Measurements from ENCODE around the gene SLC5A2. TPM values are rescaled to one million over a fixed set of nuclear protein-coding genes. Genes with fewer than 3 reads are reported as not detected.
"Not testable (repeated sequence)": the region's sequence is repeated elsewhere in the genome, so short reads cannot be mapped to it uniquely, and the experiment has no call there.

SLC5A2 gene
- total RNA-seq, 1 donor from 2014 or later, result under 0.01 TPM

DNA sequence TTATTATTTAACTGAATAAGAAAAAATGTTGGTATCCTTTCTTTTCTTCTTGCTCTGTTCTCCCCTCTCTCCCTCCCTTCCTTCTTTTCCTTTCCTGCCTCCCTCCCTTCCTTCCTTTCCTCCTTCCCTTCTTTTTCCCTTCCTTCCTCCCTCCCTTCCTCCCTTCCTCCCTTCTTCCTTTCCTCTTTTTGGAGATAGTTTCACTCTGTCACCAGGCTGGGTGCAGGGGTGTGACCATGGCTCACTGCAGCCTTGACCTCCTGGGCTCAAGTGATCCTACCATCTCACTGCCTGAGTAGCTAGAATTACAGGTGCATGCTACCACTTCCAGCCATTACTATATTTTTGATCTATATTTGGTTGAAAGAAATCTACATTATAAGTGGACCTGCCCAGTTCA, 31.0 kb downstream of the SLC5A2 start:
- TF ChIP-seq, protein P1, sequence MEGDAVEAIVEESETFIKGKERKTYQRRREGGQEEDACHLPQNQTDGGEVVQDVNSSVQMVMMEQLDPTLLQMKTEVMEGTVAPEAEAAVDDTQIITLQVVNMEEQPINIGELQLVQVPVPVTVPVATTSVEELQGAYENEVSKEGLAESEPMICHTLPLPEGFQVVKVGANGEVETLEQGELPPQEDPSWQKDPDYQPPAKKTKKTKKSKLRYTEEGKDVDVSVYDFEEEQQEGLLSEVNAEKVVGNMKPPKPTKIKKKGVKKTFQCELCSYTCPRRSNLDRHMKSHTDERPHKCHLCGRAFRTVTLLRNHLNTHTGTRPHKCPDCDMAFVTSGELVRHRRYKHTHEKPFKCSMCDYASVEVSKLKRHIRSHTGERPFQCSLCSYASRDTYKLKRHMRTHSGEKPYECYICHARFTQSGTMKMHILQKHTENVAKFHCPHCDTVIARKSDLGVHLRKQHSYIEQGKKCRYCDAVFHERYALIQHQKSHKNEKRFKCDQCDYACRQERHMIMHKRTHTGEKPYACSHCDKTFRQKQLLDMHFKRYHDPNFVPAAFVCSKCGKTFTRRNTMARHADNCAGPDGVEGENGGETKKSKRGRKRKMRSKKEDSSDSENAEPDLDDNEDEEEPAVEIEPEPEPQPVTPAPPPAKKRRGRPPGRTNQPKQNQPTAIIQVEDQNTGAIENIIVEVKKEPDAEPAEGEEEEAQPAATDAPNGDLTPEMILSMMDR (IDR thresholded peaks at IDR 0.05; ENCODE audit: insufficient read depth, low read length, severe bottlenecking), result no peak
- FAIRE-seq, result no peak

DNA sequence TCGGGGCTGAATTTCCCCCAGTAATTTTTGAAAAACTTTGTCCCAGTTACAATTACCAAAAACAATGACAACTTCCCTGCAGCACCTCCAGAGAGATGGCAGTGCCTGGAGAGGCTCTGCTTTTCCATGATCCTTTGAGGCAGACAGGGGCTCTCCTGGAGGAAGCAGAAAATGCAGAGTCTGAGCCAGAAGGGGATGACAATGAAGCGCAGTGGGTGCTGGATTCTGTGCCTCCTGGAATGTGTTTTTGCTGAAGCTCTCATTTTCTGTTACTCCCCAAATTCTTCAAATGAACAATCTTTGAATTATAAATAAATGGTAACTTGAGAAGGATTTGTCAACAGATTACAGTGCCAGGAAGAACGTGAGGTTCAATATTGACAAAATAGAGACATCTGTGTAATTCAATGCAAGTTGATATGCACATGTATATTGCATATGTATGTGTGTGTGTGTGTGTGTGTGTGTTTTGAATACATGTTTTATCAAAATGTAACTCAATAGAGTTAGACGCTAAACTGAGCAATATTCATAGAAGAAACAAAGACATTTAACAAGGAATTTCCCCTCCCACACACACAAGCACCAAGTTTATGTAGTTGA, 35.0 kb downstream of the SLC5A2 start:
- no peak for DNase-seq (ENCODE audit: low read depth)
- no peak for FAIRE-seq
- Histone ChIP-seq H3K27me3 (ENCODE audit: control insufficient read depth, insufficient read depth, low read length) (no peaks in the 10 kb centered on the region), H3K36me3 (ENCODE audit: control insufficient read depth, insufficient read depth, low read length) (no peaks in the 10 kb centered on the region), H3K4me3 (ENCODE audit: low read depth, low read length) (no peak overlapping the region)
- TF ChIP-seq, protein P1 (IDR thresholded peaks at IDR 0.05; ENCODE audit: insufficient read depth, low read length, severe bottlenecking), result no peak

More for the DNA sequence above, 31.0 kb downstream of the SLC5A2 start:
- no peak overlapping the region for H3K4me3 ChIP-seq (ENCODE audit: low read depth, low read length)
- DNase-seq (ENCODE audit: low read depth), result no peak
- H3K36me3 ChIP-seq (ENCODE audit: control insufficient read depth, insufficient read depth, low read length), result no peaks in the 10 kb centered on the region
- no peaks in the 10 kb centered on the region for H3K27me3 ChIP-seq (ENCODE audit: control insufficient read depth, insufficient read depth, low read length)

DNA sequence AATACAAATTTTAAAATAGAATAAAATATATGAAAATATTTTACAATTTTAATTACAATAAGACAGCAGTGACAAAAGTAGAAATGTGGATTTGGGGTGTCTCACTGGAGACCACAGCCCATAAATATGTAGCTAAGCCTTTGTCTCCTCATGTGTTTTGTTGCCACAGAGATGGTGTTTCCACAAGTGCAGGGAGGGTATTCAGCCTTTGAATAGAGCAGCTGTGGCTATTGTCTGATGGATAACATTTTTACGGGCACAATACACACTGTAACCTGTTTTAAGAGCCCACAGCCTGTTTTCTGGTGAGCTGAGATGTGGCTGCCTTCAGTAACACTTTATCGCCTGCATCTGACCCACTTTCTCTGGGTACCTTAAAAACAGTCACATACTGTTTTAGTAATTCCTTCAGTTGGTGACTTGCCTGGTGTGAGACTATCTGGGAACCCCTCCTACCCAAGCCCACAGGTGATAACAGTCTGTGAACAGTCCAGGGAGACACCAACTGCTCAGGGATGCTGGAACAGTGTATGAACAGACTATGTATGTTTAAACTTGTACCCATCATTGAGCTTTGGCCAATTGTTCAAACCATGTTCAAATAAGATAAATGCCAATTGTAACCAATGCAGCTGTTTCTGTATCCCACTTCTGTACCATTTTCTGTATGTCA, 37.0 kb downstream of the SLC5A2 start:
- no peak for FAIRE-seq

DNA sequence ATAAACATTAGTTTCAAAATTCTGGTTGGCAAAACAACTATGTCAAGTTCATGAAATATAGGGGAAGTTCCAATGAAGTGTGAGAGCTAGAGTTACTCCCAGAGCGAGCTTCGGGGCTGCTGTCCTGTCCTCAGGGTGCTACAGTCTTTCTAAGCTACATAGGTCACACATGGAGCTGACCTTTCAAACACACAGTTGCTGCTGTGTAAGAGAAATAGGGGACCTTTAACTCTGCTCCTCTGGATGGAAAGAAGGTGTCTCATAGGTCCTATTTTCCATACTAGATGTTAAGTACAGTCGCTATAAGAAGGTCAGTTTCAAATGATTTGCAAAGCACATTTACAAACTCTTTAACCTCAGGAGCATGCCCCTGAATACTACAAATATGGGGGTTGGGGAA, 38.4 kb downstream of the SLC5A2 start:
- no peaks in the 10 kb centered on the region for H3K27me3 ChIP-seq (ENCODE audit: control insufficient read depth, insufficient read depth, low read length)
- FAIRE-seq (no peak), DNase-seq (ENCODE audit: low read depth) (no peak)
- H3K36me3 ChIP-seq (ENCODE audit: control insufficient read depth, insufficient read depth, low read length), result no peaks in the 10 kb centered on the region
- no peak overlapping the region for H3K4me3 ChIP-seq (ENCODE audit: low read depth, low read length)
- TF ChIP-seq, protein P1 (IDR thresholded peaks at IDR 0.05; ENCODE audit: insufficient read depth, low read length, severe bottlenecking), result no peak

More for the DNA sequence above, 37.0 kb downstream of the SLC5A2 start:
- TF ChIP-seq, protein P1 (IDR thresholded peaks at IDR 0.05; ENCODE audit: insufficient read depth, low read length, severe bottlenecking), result no peak
- no peak for DNase-seq (ENCODE audit: low read depth)
- no peak overlapping the region for H3K4me3 ChIP-seq (ENCODE audit: low read depth, low read length)
- no peaks in the 10 kb centered on the region for H3K27me3 ChIP-seq (ENCODE audit: control insufficient read depth, insufficient read depth, low read length)
- no peaks in the 10 kb centered on the region for H3K36me3 ChIP-seq (ENCODE audit: control insufficient read depth, insufficient read depth, low read length)

DNA sequence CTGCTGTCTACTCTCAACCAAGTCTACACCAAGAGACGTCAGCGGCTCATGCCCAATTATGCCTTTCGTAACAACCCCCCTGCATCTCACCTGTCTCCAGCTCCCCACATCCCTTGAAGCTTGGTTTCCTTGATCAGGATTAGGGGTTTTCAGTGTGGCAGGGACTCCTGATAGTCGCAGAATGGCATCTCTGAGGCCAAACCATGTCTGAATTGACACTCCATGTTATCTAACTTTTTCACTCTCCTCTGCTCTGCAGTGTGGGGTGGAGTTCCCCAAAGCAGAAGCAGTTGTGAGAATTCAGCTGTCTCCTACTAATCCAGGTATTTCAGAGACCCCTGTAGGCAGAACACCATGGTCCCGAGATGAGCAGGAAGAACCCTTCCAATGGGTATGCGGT, 39.1 kb downstream of the SLC5A2 start:
- TF ChIP-seq, protein P1 (IDR thresholded peaks at IDR 0.05; ENCODE audit: insufficient read depth, low read length, severe bottlenecking), result no peak
- H3K27me3 ChIP-seq (ENCODE audit: control insufficient read depth, insufficient read depth, low read length), result no peaks in the 10 kb centered on the region
- FAIRE-seq (no peak), DNase-seq (ENCODE audit: low read depth) (no peak)
- no peaks in the 10 kb centered on the region for H3K36me3 ChIP-seq (ENCODE audit: control insufficient read depth, insufficient read depth, low read length)
- no peak overlapping the region for H3K4me3 ChIP-seq (ENCODE audit: low read depth, low read length)

DNA sequence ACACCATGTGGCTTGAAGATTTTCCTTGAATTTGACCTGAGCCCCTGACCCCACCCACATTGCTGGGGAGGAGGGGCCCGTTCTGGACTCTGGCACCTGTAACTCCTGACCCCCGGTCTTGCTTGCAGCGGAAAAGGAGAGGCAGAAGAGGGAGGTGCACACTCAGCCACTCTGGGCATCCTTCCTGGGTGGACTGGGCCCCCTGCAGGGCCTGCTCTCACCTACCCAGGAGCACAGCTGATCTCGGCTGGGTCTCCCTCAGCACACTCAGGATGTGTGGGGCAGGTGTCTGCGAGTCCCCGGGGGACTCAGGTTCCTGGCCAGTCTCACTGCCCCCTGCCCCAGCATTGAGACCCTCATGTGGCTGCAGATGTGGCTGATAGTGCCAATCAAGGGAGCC, 40.8 kb downstream of the SLC5A2 start:
- H3K4me3 ChIP-seq (ENCODE audit: low read depth, low read length); DNase-seq (ENCODE audit: low read depth); H3K27me3 ChIP-seq (ENCODE audit: control insufficient read depth, insufficient read depth, low read length); FAIRE-seq; H3K36me3 ChIP-seq (ENCODE audit: control insufficient read depth, insufficient read depth, low read length): not testable (repeated sequence)
